Rectal smooth muscle tissue (tissue), 1 donor: ENCODE measurements around the gene ABT1.

Source experiments
- H3K27ac ChIP-seq: one replicate; pipeline ENCODE4 v1.7.0; 2013; ENCODE audit warnings: low read depth, low read length, inconsistent platforms
- H3K27me3 ChIP-seq: one replicate; pipeline ENCODE4 v1.7.0; 2013; ENCODE audit warnings: low read length; ENCODE audit not compliant: control insufficient read depth, insufficient read depth
- H3K36me3 ChIP-seq: one replicate; pipeline ENCODE4 v1.7.0; 2013; ENCODE audit warnings: low read length; ENCODE audit not compliant: control insufficient read depth, insufficient read depth
- H3K4me1 ChIP-seq: one replicate; pipeline ENCODE4 v1.7.0; 2013; ENCODE audit warnings: low read length; ENCODE audit not compliant: control insufficient read depth, insufficient read depth
- H3K4me3 ChIP-seq: one replicate; pipeline ENCODE4 v1.7.0; 2013; ENCODE audit warnings: low read length
- H3K9ac ChIP-seq: one replicate; pipeline ENCODE4 v1.7.0; 2013; ENCODE audit warnings: low read length

ABT1 gene

GRCh38 chr6:26578741-26579140 lies 18.0 kb upstream of the ABT1 start:
- H3K4me1 ChIP-seq: no peaks in the 10 kb centered on the region
- no peak overlapping the region for H3K27ac ChIP-seq
- H3K9ac ChIP-seq: no peak overlapping the region
- no peaks in the 10 kb centered on the region for H3K36me3 ChIP-seq
- no peak overlapping the region for H3K4me3 ChIP-seq
- peaks cover 8% of the 10 kb centered on the region for H3K27me3 ChIP-seq

GRCh38 chr6:26581164-26581915 lies 15.4 kb upstream of the ABT1 start:
- Histone ChIP-seq H3K4me3 (no peak overlapping the region), H3K27ac (no peak overlapping the region), H3K27me3 (peaks cover 8% of the 10 kb centered on the region), H3K4me1 (no peaks in the 10 kb centered on the region), H3K36me3 (no peaks in the 10 kb centered on the region), H3K9ac (no peak overlapping the region)

DNA sequence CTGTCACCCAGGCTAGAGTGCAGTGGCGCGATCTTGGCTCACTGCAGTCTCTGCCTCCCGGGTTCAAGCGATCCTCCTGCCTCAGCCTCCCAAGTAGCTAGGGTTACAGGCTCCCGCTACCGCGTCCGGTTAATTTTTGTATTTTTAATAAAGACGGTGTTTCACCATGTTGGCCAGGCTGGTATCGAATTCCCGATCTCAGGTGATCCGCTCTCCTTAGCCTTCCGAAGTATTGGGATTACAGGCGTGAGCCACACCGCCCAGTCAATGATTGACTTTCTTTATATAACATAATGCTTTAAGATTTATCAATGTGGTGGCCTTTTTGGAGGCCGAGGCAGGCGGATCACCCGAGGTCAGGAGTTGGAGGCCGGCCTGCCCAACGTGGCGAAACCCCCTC lies 7.8 kb upstream of the ABT1 start:
- Histone ChIP-seq H3K27me3 (no peaks in the 10 kb centered on the region), H3K36me3 (no peaks in the 10 kb centered on the region), H3K27ac (no peak overlapping the region), H3K4me1 (no peaks in the 10 kb centered on the region), H3K4me3 (no peak overlapping the region), H3K9ac (no peak overlapping the region)

GRCh38 chr6:26592649-26593048 lies 4.1 kb upstream of the ABT1 start:
- Histone ChIP-seq H3K36me3 (no peaks in the 10 kb centered on the region), H3K4me3 (no peak overlapping the region), H3K9ac (no peak overlapping the region), H3K4me1 (peaks cover 4% of the 10 kb centered on the region), H3K27me3 (peaks cover 2% of the 10 kb centered on the region), H3K27ac (no peak overlapping the region)

DNA sequence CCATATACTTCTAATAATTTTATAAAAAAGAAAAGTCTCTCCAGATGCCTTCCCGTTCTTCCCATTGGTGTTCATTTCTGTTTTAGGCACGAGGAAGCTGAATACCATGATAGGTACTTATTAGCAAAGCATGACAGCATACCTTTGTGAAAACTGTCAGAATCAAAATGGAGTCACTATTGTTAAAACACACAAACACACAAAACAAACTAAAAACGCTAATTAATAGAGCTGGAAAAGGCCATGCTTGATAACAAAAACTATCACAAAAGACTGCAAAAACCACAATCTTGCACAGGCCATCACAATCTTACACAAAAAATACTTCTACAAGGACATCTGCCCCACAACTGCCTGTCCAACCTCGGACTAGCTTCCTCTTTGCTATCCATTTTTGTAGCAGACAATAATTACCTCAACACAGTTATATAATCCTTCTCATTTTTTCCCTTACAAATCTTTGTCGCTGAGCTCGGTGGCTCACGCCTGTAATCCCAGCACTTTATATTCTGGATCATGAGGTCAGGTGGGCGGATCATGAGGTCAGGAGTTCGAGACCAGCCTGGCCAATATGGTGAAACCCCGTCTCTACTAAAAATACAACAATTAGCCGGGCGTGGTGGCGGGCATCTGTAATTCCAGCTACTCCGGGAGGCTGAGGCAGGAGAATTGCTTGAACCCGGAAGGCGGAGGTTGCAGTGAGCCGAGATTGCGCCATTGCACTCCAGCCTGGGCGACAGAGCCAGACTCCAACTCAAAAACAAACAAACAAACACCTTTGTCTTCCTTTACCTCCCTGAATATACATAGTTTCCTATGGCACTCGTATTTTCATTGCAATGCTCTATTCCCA lies 3.2 kb upstream of the ABT1 start:
- Histone ChIP-seq H3K36me3 (peaks cover 7% of the 10 kb centered on the region), H3K9ac (no peak overlapping the region), H3K27ac (no peak overlapping the region), H3K4me1 (peaks cover 6% of the 10 kb centered on the region), H3K4me3 (no peak overlapping the region), H3K27me3 (peaks cover 2% of the 10 kb centered on the region)

DNA sequence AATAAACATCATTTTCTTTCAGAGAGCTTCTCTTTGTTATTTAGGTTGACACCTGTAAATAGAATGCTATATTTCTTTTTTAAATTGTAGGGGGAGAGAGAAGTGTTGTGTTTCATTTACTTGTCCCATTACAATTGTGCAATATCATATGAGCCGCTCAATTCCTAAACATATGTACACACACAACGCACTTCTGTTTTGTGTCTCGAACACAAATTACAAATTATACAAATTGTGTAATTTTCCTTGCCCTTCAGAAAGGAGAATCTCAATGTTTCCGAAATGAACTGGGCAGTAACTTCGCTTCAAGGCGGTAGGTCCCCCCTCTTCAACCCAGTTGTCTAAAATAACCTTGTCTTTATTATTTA lies 2.6 kb upstream of the ABT1 start:
- peaks cover 2% of the 10 kb centered on the region for H3K27me3 ChIP-seq
- H3K4me1 ChIP-seq: peaks cover 6% of the 10 kb centered on the region
- peaks cover 11% of the 10 kb centered on the region for H3K36me3 ChIP-seq
- no peak overlapping the region for H3K9ac ChIP-seq
- no peak overlapping the region for H3K27ac ChIP-seq
- H3K4me3 ChIP-seq: no peak overlapping the region

DNA sequence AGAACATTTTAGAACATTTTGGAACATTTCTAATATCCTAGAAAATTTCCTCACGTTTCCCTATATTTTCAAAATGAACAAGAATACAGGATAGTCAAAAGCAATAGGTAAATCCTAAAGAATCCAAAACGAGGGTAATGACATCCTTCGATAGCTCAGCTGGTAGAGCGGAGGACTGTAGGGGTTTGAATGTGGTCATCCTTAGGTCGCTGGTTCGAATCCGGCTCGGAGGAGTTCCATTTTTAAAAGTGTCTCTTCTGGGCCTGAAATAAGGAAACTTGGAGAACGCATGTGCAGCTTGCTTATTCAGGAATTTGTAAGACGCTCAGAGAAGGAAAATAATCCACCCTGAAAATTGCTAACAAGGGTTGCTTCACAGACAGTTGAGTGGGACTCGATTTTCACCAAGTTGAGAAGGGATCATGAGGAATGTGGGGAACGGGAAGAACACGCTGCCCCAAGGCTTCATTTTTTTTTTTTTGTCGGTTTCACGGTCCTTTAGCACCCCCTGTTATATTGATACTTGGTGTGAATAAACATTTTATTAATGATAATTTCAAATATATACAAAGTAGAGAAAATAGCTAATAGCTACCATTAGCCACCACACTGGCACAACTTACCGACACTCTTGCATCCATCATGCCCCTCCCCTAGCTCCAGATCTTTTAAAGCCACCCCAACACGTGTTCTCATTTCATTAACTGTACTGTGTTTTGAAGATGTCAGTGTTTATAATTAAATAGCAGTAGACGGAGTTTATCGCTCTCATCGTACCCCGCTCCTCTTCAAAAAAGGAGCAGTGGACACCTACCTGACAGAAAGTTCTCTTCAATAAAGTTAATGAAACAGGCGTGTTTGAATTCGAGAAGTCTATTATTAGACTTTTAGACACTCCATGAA lies 1.8 kb upstream of the ABT1 start:
- Histone ChIP-seq H3K27ac (no peak overlapping the region), H3K9ac (no peak overlapping the region), H3K36me3 (peaks cover 19% of the 10 kb centered on the region), H3K27me3 (peaks cover 2% of the 10 kb centered on the region), H3K4me1 (peaks cover 6% of the 10 kb centered on the region), H3K4me3 (no peak overlapping the region)

DNA sequence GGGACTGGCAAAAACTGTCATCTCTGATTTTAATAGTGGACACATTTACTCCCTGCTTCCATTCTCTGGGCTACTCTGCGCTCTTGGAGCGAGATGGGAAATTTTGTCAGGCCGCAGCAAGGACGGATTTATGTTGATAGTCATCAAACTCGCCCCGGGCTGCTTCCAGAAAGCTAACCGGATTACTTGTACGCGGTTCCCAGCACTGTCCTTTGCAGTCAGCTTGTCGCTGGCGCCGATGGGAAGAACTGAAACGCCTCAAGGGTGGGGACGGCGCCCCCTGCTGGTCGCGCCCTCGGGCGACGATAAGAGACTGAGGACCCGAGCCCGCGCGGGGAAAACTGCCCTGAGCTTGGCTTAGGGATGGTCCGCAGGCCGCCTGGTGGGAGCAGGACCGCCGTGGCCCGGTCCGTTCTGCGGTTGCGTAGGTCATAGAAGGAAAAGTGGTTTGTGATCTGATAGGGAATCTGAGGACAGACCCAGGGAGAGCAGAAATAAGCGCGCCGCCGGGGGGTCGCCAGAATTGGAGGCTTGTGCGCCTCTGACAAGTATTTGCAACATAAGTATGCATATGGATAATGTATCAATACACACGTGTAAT lies 984 bp upstream of the ABT1 start:
- peaks cover 2% of the 10 kb centered on the region for H3K27me3 ChIP-seq
- H3K27ac ChIP-seq: peak overlapping the region; percentile 72
- peaks cover 6% of the 10 kb centered on the region for H3K4me1 ChIP-seq
- H3K36me3 ChIP-seq: peaks cover 19% of the 10 kb centered on the region
- peak overlapping the region; percentile 72 for H3K4me3 ChIP-seq
- H3K9ac ChIP-seq: no peak overlapping the region

- peak overlapping the region; percentile 50 for H3K9ac ChIP-seq
- H3K4me1 ChIP-seq: peaks cover 6% of the 10 kb centered on the region
- peak overlapping the region; percentile 57 for H3K27ac ChIP-seq
- H3K36me3 ChIP-seq: peaks cover 19% of the 10 kb centered on the region
- H3K4me3 ChIP-seq: peak overlapping the region; percentile 87
- peaks cover 2% of the 10 kb centered on the region for H3K27me3 ChIP-seq
These were observed 625 bp downstream of the ABT1 start for GRCh38 chr6:26597389-26597766.

DNA sequence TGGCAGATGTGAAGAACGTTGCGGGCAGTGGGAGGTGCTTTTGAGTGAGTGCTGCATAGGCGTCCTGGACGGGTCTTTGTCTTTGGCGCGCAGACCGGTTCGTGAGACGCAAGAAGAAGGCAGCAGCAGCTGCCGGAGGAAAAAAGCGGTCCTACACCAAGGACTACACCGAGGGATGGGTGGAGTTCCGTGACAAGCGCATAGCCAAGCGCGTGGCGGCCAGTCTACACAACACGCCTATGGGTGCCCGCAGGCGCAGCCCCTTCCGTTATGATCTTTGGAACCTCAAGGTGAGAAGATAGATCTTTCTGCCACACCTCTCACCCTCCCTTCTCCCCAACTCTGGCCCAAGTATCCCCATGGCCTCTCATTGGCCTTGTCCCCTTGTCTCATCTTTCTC lies 1.1 kb downstream of the ABT1 start:
- Histone ChIP-seq H3K27me3 (peaks cover 2% of the 10 kb centered on the region), H3K36me3 (peaks cover 19% of the 10 kb centered on the region), H3K27ac (peak overlapping the region; percentile 57), H3K9ac (peak overlapping the region; percentile 50), H3K4me1 (peaks cover 6% of the 10 kb centered on the region), H3K4me3 (peak overlapping the region; percentile 87)

DNA sequence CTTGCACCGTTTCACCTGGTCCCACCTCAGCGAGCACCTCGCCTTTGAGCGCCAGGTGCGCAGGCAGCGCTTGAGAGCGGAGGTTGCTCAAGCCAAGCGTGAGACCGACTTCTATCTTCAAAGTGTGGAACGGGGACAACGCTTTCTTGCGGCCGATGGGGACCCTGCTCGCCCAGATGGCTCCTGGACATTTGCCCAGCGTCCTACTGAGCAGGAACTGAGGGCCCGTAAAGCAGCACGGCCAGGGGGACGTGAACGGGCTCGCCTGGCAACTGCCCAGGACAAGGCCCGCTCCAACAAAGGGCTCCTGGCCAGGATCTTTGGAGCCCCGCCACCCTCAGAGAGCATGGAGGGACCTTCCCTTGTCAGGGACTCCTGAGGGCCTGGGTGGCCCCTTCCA lies 1.5 kb downstream of the ABT1 start:
- H3K4me1 ChIP-seq: peaks cover 6% of the 10 kb centered on the region
- H3K9ac ChIP-seq: no peak overlapping the region
- no peak overlapping the region for H3K27ac ChIP-seq
- H3K4me3 ChIP-seq: peak overlapping the region; percentile 87
- peaks cover 2% of the 10 kb centered on the region for H3K27me3 ChIP-seq
- H3K36me3 ChIP-seq: peaks cover 19% of the 10 kb centered on the region

DNA sequence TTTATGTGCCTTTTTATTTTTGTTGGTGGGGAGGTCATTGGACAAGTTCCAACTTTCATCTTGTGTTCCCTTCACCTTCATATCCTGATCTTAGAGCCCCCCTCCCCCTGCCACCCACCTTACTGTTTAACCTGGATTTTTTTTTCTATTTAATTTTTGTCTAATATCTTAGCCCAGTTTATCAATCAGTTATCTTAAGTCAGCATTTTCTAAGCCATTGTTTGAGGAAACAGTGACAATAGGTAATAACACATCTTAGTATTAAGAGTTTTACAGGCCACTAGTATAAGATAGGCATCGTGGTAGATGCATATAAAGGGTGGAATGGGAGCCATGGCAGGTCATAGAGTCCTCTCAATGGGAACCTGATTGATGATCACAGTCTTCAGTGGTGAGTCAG lies 2.4 kb downstream of the ABT1 start:
- H3K27me3 ChIP-seq: peaks cover 2% of the 10 kb centered on the region
- no peak overlapping the region for H3K27ac ChIP-seq
- no peak overlapping the region for H3K9ac ChIP-seq
- H3K4me3 ChIP-seq: no peak overlapping the region
- peaks cover 6% of the 10 kb centered on the region for H3K4me1 ChIP-seq
- peaks cover 19% of the 10 kb centered on the region for H3K36me3 ChIP-seq
